HEK293T (cell line): ENCODE measurements around the gene TMTC1.

Source experiments
- CTCF ChIA-PET: fragments of 350-600 bp; formaldehyde crosslinking; extraction: SDS; loops from one replicate; lab custom pipeline; 2021; ENCODE audit warnings: antibody characterized with exemption, inconsistent platforms; lab: Yijun Ruan, JAX
- POLR2A ChIA-PET: fragments of 350-600 bp; formaldehyde crosslinking; extraction: SDS; loops from one replicate; lab custom pipeline; 2020; ENCODE audit warnings: antibody characterized with exemption, inconsistent platforms; lab: Yijun Ruan, JAX
- DNase-seq: peaks from one replicate; pipeline ENCODE4 v3.0.0; 2012; ENCODE audit warnings: mixed read lengths; ENCODE audit errors: extremely low spot score
- ARNT ChIP-seq: fragments of 450-650 bp; IDR thresholded peaks from 2 replicates; pipeline ENCODE4 v1.6.1; 2017; ENCODE audit warnings: mild to moderate bottlenecking
- BHLHE40 ChIP-seq: fragments of 450-650 bp; IDR thresholded peaks from 2 replicates; pipeline ENCODE4 v1.6.1; 2016; ENCODE audit warnings: mild to moderate bottlenecking, moderate library complexity, borderline replicate concordance
- CTBP1 ChIP-seq: fragments of 450-650 bp; IDR thresholded peaks from 2 replicates; pipeline ENCODE4 v1.6.1; 2016; ENCODE audit warnings: borderline replicate concordance
- ELF4 ChIP-seq: fragments of 450-650 bp; IDR thresholded peaks from 2 replicates; pipeline ENCODE4 v1.6.1; 2017; ENCODE audit warnings: antibody characterized with exemption
- FOXA1 ChIP-seq: fragments of 450-650 bp; IDR thresholded peaks from 2 replicates; pipeline ENCODE4 v1.6.1; 2016; ENCODE audit warnings: mild to moderate bottlenecking
- FOXK2 ChIP-seq: fragments of 450-650 bp; IDR thresholded peaks from 2 replicates; pipeline ENCODE4 v1.6.1; 2016; ENCODE audit warnings: mild to moderate bottlenecking
- FOXM1 ChIP-seq: fragments of 450-650 bp; IDR thresholded peaks from 2 replicates; pipeline ENCODE4 v1.6.1; 2017; ENCODE audit warnings: mild to moderate bottlenecking, borderline replicate concordance
- HDGF ChIP-seq: fragments of 450-650 bp; IDR thresholded peaks from 2 replicates; pipeline ENCODE4 v1.6.1; 2017; ENCODE audit warnings: antibody characterized with exemption, borderline replicate concordance
- L3MBTL2 ChIP-seq: fragments of 450-650 bp; conservative IDR thresholded peaks from 2 replicates; pipeline ENCODE4 v1.6.1; 2016; ENCODE audit warnings: mild to moderate bottlenecking
- LEF1 ChIP-seq: fragments of 450-650 bp; IDR thresholded peaks from 2 replicates; pipeline ENCODE4 v1.6.1; 2017; ENCODE audit warnings: mild to moderate bottlenecking, borderline replicate concordance
- NFRKB ChIP-seq: fragments of 450-650 bp; IDR thresholded peaks from 2 replicates; pipeline ENCODE4 v1.6.1; 2016; ENCODE audit warnings: mild to moderate bottlenecking, moderate library complexity
- SP1 ChIP-seq: fragments of 450-650 bp; IDR thresholded peaks from 2 replicates; pipeline ENCODE4 v1.6.1; 2017
- SUZ12 ChIP-seq: fragments of 450-650 bp; IDR thresholded peaks from 2 replicates; pipeline ENCODE4 v1.6.1; 2016; ENCODE audit warnings: mild to moderate bottlenecking
- TARDBP ChIP-seq: fragments of 450-650 bp; IDR thresholded peaks from 2 replicates; pipeline ENCODE4 v1.6.1; 2016
- ZNF384 ChIP-seq: fragments of 450-650 bp; IDR thresholded peaks from 2 replicates; pipeline ENCODE4 v1.6.1; 2016
- TF ChIP-seq, protein P1 (sequence below): fragments of 450-650 bp; IDR thresholded peaks from 2 replicates; pipeline ENCODE4 v1.6.1; 2016

The TMTC1 gene

DNA sequence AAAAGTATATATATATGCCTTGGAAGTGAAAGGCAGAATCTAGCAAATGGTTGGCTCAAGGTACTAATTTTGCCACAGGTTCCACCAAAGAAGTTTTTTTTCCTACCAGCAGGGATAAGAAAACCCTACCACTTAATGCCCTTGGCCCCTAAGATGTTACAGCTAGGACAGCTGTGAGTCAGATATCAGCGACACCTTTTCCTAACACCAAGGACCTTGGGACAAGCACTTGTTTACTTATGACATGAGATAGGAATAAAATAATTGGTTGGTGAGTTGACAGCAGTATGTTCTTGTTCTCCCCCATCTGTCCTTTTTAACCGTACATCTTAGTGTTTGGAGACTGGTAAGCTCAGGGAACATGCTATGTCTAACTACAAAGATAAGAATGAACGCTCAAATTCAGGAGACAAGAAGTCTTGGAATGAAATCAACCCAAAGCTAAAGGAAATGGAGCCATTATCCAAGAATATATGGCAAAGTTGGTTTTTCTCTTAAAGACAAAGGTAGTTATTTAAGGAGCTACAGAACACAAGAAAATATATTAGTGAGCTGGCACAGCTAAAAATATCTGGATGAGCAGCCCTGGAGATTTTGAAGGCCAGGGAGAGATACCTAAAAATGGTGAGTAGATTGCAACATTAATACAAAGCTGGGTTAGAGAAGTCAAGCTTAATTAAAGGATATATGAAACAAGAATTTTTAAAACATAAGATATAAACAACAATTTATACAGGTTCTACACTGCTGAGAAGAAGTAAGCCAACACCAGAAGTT, 126.8 kb downstream of the TMTC1 start:
- ChIA-PET POLR2A (no interaction called here), CTCF (no interaction called here)
- TF ChIP-seq FOXK2 (no peak), LEF1 (no peak), NFRKB (no peak), CTBP1 (no peak), ELF4 (no peak), HDGF (no peak), L3MBTL2 (no peak), TARDBP (no peak), FOXA1 (no peak), ARNT (no peak)
- TF ChIP-seq, protein P1, sequence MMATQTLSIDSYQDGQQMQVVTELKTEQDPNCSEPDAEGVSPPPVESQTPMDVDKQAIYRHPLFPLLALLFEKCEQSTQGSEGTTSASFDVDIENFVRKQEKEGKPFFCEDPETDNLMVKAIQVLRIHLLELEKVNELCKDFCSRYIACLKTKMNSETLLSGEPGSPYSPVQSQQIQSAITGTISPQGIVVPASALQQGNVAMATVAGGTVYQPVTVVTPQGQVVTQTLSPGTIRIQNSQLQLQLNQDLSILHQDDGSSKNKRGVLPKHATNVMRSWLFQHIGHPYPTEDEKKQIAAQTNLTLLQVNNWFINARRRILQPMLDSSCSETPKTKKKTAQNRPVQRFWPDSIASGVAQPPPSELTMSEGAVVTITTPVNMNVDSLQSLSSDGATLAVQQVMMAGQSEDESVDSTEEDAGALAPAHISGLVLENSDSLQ: no peak
- DNase-seq: no peak

DNA sequence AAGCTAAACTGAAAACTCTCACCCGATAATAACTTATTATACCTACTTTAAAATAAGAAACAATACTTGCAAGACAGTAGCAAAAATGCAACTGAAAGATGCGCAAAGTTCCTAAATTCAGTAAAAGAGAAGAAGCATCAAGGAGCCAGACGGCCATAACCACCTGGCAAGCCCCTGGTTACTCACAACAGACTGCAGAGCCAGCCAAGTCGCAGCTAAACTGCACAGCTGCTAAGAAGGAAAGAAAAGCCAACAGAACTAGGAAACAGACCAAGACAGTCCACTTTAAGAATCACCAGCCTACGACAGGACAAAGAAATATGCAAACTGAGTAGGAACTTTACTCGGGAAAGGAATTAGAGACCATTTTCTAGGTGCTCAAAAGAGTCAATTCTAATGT, 127.9 kb downstream of the TMTC1 start:
- no peak for DNase-seq
- TF ChIP-seq L3MBTL2 (no peak), LEF1 (no peak), ZNF384 (no peak), FOXK2 (no peak), CTBP1 (no peak), ELF4 (no peak), BHLHE40 (no peak), SP1 (no peak), NFRKB (no peak), HDGF (no peak), SUZ12 (no peak), TARDBP (no peak), FOXM1 (no peak), FOXA1 (no peak), ARNT (no peak)
- TF ChIP-seq, protein P1: no peak
- ChIA-PET CTCF (interaction anchor here (1.0 kb wide), 1 partner anchor 12 kb away, joined by 3 read pairs; no protein-coding TSS in a partner anchor), POLR2A (no interaction called here)

DNA sequence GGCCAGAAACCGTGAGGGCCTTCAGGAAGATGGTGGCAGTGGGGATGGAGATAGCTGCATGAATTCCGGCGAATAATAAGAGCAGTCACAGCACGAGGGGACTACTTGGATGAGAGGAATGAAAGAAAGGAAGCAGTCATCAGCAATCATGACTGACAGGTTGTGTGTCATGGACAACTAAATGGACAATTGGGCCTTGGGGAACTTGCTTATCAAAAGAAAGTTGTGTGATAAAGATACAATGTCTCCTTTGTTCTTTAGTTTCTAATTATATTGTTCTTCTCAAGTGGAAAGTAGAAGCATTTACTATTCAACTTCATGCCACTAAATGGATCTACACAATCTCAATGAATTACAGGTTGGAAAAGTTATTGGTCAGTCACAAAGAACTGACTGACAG, 130.5 kb downstream of the TMTC1 start:
- ChIA-PET CTCF (no interaction called here), POLR2A (no interaction called here)
- TF ChIP-seq SUZ12 (no peak), NFRKB (no peak), SP1 (no peak), ZNF384 (no peak)
- no peak for DNase-seq

DNA sequence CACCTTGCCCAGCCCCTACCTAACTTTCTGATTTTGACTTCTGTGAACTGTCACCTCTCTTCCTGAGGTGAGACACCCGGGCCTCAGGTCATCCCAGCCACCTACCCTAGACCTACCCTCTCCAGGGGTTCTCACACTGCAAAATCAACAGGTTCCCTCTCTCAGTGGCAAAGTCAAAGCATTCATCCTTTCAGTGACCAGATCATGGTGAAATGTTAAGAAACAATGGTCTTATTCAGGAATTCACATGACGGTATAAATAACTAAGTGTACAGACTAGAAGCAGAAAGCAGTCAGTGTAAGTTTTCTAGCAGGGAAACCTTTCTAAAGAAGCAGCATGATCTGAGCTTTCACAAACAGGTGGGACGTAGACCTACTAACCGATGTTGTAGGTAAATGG, 133.4 kb downstream of the TMTC1 start:
- TF ChIP-seq L3MBTL2 (no peak), CTBP1 (no peak), ZNF384 (no peak), ARNT (no peak), FOXM1 (no peak), NFRKB (no peak), HDGF (no peak), FOXA1 (no peak), SP1 (no peak), BHLHE40 (no peak), SUZ12 (no peak), LEF1 (no peak), ELF4 (no peak)
- TF ChIP-seq, protein P1: no peak
- ChIA-PET POLR2A (no interaction called here), CTCF (no interaction called here)
- no peak for DNase-seq

DNA sequence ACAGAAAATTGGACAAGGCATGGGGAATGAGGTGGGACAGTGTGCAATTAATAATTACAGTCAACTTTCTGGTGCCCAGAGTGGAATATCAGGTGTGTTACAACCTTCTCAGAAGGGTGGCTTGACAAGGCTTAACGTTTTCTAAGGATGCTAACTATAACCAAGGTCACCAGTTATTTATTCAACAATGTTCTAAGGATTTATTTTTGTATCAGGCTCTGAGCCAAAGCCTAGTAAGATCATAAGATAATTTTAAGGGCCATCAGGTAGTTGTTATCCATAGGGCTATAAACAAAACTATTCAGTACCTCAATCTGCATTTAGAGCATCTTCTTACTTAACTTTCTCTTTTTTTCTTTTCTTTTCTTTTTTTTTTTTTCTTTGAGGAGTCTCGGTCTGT, 134.0 kb downstream of the TMTC1 start:
- ChIA-PET CTCF (no interaction called here), POLR2A (no interaction called here)
- no peak for DNase-seq
- TF ChIP-seq FOXA1: no peak
- TF ChIP-seq FOXM1: no peak
- no peak for TF ChIP-seq TARDBP
- no peak for TF ChIP-seq L3MBTL2

DNA sequence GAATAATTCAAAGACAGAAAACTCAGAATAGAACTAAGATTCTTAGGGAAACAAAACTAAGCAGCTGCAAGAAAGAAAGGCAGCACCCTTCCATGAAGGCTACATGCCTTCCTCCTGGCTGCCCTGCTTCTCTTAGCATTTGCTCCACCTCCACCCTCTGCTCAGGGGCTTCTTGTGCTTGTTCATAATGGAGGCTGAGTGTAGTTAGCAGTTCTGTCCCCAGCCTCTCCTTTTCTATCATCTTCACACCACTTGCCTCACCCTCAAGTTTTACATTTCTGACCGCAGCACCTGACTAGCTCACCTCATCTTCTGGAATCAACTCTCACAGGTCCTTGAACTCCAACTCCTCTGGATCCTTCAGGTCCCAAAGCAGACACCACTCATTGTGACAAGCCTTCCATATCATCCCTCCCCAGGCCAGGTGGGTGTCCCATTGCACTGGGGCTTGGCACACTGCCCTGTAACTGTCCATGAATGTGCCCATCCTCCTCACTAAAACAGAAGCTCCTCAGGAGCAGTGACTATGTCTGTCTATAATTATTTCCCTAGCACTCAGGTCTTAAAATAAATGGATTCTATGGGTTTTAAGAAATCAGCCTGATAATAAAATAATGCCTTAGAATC, 139.1 kb downstream of the TMTC1 start:
- CTCF ChIA-PET: no interaction called here
- TF ChIP-seq ZNF384: no peak
- no peak for TF ChIP-seq NFRKB
- no peak for TF ChIP-seq TARDBP
- no peak for TF ChIP-seq L3MBTL2
- no peak for TF ChIP-seq BHLHE40
- no peak for TF ChIP-seq FOXM1
- TF ChIP-seq ARNT: no peak
- TF ChIP-seq FOXK2: no peak
- TF ChIP-seq HDGF: no peak
- no peak for TF ChIP-seq FOXA1
- no peak for TF ChIP-seq SUZ12
- TF ChIP-seq, protein P1: no peak
- no peak for TF ChIP-seq LEF1
- no peak for TF ChIP-seq ELF4
- no peak for TF ChIP-seq SP1
- no peak for TF ChIP-seq CTBP1
- no peak for DNase-seq
- POLR2A ChIA-PET: no interaction called here
